ENCODE measurements around the gene C18orf32. TPM values are rescaled to one million over a fixed set of nuclear protein-coding genes. Genes with fewer than 3 reads are reported as not detected.
A peak's percentile ranks its signal among the peaks of the same experiment; 100 is the strongest.
"Not testable (repeated sequence)": the region's sequence is repeated elsewhere in the genome, so short reads cannot be mapped to it uniquely, and the experiment has no call there.

The C18orf32 gene
- total RNA-seq, 4 donors from 2014 or later: 16.5 to 37.1 (median 31.3) TPM

DNA sequence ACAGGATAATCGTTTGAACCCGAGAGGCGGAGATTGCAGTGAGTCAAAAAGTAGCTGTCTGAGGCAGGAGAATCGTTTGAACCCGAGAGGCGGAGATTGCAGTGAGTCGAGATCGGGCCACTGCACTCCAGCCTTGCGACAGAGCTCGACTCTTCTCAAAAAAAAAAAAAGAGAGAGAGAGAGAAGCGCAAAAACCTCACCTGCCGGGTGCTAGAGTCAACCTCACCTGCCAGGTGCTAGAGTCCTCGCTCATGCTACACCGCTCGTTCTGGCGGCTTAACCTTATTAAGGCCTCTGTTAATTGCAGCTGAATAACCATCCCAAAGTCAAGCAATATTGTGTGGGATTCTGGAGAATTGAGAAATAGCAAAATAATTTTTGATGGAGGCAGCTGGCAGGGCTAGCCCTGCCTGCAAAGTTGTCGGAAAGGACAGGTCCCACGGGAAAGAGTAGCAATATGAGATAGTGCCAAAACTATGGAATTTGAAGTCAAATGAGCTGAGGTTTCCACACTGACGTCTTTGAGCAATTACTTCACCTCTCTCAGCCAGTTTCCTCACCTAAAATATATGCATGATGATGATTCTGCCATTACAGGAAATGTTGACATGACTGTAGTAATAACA is 25.9 kb downstream of the C18orf32 start:
- TF ChIP-seq, protein P1, sequence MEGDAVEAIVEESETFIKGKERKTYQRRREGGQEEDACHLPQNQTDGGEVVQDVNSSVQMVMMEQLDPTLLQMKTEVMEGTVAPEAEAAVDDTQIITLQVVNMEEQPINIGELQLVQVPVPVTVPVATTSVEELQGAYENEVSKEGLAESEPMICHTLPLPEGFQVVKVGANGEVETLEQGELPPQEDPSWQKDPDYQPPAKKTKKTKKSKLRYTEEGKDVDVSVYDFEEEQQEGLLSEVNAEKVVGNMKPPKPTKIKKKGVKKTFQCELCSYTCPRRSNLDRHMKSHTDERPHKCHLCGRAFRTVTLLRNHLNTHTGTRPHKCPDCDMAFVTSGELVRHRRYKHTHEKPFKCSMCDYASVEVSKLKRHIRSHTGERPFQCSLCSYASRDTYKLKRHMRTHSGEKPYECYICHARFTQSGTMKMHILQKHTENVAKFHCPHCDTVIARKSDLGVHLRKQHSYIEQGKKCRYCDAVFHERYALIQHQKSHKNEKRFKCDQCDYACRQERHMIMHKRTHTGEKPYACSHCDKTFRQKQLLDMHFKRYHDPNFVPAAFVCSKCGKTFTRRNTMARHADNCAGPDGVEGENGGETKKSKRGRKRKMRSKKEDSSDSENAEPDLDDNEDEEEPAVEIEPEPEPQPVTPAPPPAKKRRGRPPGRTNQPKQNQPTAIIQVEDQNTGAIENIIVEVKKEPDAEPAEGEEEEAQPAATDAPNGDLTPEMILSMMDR (IDR thresholded peaks at IDR 0.05): no peak
- no peak for TF ChIP-seq POLR2A (IDR thresholded peaks at IDR 0.05)
- 28 to 45% methylated on average over 19 of the region's 19 CpGs for WGBS, 2 donors
- intact Hi-C loops (cut with DNase I; ENCODE audit: low total_unique reads): no loop called here
- peak overlapping the region; percentile 82 for H3K4me3 ChIP-seq (ENCODE audit: low read depth, poor library complexity, severe bottlenecking)
- DNase-seq (ENCODE audit: low spot score in 2 of 2): no peak

DNA sequence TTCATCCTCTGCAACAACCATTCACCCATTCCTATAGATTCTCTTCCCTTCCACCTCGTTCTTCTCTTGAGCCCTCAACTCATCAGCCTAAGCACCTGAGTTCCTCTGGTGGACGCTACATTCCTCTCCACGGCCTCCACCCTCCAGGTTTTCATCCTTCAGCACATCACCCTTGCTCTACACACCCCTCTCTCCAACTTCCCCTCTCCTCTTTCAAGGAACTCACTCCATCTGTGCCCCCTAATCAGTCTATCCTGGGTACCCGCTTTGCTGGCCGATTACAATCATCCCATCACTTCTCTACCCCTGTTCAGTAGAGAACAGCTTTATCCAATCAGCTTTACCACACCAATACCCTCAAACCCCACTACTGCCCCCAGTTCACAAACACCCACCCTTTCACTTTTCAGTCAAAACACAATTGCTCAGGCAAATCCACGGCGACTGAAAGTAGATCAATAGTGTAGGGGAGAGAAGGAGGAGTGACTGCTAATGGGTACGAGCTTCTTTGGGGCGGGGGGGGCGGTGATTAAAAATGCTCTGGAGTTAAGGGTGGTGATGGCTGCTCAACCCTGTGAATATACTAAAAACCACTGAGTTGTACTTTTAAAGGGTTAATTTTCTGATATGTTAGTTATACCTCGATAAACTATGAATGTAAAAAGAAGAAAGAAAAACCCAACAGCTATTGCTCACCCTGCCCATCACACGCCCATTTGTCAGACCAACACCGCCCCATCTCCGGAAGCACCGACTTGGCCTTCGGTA is 27.4 kb downstream of the C18orf32 start:
- DNase-seq (ENCODE audit: low spot score in 2 of 2): peak in 1 of 2 donors; percentile 27
- WGBS, 2 donors: 14 to 15% methylated on average over 16 of the region's 16 CpGs
- H3K4me3 ChIP-seq (ENCODE audit: low read depth, poor library complexity, severe bottlenecking): peak overlapping the region; percentile 82
- intact Hi-C loops (cut with DNase I; ENCODE audit: low total_unique reads): no loop called here
- no peak for TF ChIP-seq POLR2A (IDR thresholded peaks at IDR 0.05)
- TF ChIP-seq, protein P1 (IDR thresholded peaks at IDR 0.05): no peak

DNA sequence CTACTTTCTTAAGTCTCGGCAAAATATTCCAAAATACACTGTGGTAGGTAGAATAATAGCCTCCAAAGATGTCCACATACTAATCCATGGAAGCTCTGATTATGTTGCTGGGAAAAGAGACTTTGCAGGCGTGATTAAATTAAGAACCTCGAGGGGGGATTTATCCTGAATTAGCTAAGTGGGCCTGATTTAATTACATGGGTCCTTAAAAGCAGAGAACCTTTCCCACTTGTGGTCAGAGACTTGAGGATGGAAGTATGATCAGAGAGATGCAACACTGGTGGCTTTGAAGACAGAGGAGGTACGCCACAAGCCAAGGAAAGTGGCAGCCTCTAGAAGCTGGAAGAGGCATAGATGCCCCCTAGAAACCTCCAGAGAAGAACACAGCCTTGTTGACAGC is 29.4 kb downstream of the C18orf32 start:
- no peak for TF ChIP-seq POLR2A (IDR thresholded peaks at IDR 0.05)
- TF ChIP-seq, protein P1 (IDR thresholded peaks at IDR 0.05): no peak
- intact Hi-C loops (cut with DNase I; ENCODE audit: low total_unique reads): no loop called here
- 90 to 96% methylated on average over 4 of the region's 4 CpGs for WGBS, 2 donors
- DNase-seq (ENCODE audit: low spot score in 2 of 2): no peak
- no peak overlapping the region for H3K4me3 ChIP-seq (ENCODE audit: low read depth, poor library complexity, severe bottlenecking)

DNA sequence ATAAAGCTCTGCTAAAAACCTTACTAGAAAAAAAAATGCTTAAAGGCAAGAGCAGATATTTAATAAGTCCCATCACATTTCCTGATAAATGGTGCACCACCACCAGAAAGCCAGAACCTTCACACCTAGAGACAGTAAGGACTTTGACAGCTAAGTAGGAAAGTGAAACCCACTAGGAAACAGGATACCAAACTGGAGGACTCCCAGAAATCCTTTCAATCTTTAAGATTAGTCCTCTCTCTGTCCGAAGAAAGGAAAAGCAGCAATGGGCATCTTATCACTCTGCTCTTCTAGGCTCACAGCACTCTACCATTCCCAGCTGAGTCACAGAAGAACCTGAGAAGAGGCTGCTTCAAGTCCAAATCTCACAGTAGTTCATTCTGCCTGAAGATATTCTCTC is 30.2 kb downstream of the C18orf32 start:
- WGBS, 2 donors: 30 to 50% methylated on average over 1 of the region's 1 CpG
- TF ChIP-seq POLR2A (IDR thresholded peaks at IDR 0.05): no peak
- TF ChIP-seq, protein P1 (IDR thresholded peaks at IDR 0.05): no peak
- no peak for DNase-seq (ENCODE audit: low spot score in 2 of 2)
- intact Hi-C loops (cut with DNase I; ENCODE audit: low total_unique reads): no loop called here
- H3K4me3 ChIP-seq (ENCODE audit: low read depth, poor library complexity, severe bottlenecking): no peak overlapping the region

DNA sequence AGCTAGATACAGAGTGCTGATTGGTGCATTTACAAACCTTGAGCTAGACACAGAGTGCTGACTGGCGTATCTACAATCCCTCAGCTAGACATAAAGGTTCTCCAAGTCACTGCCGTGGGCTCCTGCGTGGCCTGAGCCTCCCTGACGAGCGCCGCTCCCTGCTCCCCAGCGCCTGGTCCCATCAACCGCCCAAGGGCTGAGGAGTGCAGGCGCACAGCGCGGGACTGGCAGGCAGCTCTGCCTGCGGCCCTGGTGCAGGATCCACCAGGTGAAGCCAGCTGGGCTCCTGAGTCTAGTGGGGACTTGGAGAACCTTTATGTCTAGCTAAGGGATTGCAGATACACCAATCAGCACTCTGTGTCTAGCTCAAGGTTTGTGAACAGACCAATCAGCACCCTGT is 34.5 kb downstream of the C18orf32 start:
- H3K4me3 ChIP-seq (ENCODE audit: low read depth, poor library complexity, severe bottlenecking); intact Hi-C loops (cut with DNase I; ENCODE audit: low total_unique reads); DNase-seq (ENCODE audit: low spot score in 2 of 2): not testable (repeated sequence)
- WGBS, 2 donors: 95 to 100% methylated on average over 1 to 8 of the region's 12 CpGs

DNA sequence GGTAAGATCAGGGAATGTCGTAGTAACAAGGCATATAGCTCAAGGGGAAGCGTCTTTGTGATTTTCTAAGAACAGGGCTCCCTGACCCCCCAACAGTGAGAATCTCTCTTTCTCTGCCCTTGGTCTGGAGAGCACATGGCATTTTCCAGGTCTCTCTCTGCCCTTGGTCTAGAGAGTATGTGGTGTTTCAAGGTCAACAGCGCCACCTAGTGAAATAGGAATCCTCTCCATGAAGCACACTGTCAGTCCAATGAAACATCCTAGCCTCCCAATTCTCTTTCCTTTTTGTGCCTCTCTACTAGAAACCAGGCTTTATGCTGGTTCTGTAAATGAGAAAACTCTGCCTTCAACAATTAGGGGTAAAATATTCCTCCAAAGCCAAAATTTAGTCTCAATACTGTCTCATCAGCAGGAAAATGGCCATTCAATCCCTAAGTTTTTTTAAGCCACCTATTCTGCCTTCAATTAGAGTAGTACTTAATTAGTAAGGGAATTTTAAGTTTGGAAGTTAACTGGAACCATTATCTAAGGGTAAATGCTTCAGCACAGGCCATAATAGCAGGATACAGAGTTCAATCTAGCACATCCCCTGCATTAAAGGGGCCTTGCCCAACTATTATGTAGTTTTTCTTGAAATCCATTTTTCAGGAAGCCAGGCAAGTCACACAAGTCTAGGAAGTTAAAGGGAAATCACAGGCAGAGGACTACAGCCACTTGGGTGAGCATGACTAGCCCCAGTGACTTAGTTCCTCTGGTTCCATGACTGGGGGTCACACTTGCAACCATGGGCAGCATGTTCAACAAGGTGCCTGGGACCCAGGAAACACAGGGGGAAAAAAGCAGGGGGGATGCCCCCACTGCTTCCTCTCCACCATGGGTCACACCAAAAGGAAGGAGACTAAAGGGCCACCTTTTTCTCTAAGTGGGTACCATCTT is 39.0 kb downstream of the C18orf32 start:
- H3K4me3 ChIP-seq (ENCODE audit: low read depth, poor library complexity, severe bottlenecking): no peak overlapping the region
- TF ChIP-seq, protein P1 (IDR thresholded peaks at IDR 0.05): no peak
- TF ChIP-seq POLR2A (IDR thresholded peaks at IDR 0.05): no peak
- DNase-seq (ENCODE audit: low spot score in 2 of 2): no peak
- 70 to 80% methylated on average over 3 of the region's 3 CpGs for WGBS, 2 donors
- intact Hi-C loops (cut with DNase I; ENCODE audit: low total_unique reads): no loop called here
